GM21737 (cell line): ENCODE results near the gene CD93.

Experiments used
- ATAC-seq: cut with Tn5 transposase; IDR thresholded peaks from one replicate; pipeline ENCODE4 v1.9.1; 2021; ENCODE audit warnings: mild to moderate bottlenecking, moderate library complexity; ENCODE audit not compliant: unreplicated experiment

The CD93 gene

GRCh38 chr20:23039136-23039875 lies 46.8 kb downstream of the CD93 start:
- ATAC-seq = no peak

DNA sequence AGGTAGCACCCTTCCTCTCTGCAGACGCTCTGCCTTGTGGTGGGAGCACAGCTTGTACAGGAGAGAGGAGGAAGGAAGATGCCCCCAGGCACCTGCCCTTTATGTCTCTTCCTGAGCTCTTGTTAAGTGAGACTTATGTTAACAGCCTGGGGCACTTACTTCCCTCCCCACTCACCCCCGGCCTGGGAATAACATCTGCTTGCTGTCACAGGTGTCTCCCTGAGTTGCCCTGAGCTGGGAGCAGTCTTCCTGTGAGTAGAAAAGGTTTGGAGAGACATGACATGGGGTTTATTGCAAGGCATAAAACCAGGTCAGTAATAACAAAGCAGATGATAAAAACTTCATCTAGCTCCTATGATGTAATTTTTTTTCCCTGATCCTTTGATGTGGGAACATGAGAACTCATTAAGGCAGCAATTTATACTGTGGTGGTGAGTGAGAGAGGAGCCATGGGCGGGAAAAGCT lies 49.1 kb downstream of the CD93 start:
- no peak for ATAC-seq

DNA sequence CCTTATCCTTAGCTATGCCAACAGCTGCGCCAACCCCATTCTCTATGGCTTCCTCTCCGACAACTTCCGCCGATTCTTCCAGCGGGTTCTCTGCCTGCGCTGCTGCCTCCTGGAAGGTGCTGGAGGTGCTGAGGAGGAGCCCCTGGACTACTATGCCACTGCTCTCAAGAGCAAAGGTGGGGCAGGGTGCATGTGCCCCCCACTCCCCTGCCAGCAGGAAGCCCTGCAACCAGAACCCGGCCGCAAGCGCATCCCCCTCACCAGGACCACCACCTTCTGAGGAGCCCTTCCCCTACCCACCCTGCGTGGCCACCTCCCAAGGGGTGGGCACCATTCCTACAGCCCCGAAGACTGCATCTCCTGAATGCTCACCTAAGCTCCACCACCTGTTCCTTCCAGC lies 49.8 kb downstream of the CD93 start:
- ATAC-seq = no peak

- ATAC-seq = no peak
These were observed 50.4 kb downstream of the CD93 start for GRCh38 chr20:23035731-23036130.

DNA sequence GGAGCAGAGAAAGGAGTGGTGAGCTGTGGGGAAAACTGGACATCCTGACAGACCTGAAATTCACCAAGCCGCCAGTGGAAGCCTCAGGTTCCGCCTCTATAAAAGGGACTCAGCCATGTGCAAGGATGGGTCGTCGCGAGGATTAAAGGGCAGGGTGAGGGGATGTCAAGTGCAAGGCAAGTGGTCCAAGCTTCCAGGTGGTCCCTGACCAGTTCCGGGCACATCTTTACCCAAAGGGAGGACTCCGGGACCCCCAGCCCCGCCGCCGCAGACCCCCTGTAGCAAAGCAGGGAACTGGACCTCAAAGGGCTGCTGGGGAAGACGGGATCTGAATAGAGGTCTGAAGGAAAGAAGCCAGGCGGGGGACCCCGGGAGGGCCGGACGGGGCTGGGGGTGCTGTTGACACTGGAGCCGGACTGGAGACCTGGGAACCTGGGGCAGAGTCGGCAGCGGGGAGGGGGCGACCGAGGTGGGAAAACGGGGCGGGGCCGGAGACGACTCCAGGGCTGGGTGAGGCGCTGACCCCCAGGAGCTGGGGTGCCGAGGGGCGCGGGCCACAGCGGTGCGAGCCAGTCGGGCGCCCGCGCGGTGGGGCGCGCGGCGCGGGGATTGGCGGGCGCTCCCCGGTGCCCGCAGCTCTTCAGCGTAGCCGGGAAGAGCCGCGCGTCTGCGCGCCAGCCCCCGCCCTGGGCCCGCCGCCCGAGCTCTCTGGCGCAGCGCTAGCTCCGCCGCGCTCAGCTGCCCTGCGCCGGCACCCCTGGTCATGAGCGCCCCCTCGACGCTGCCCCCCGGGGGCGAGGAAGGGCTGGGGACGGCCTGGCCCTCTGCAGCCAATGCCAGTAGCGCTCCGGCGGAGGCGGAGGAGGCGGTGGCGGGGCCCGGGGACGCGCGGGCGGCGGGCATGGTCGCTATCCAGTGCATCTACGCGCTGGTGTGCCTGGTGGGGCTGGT lies 51.1 kb downstream of the CD93 start, which contains the start of gene SSTR4:
SSTR4 (plus strand) TSS at position 592 of the 951 bp plus-strand sequence; CDS start at position 764, 172 bp downstream.
- ATAC-seq = no peak

DNA sequence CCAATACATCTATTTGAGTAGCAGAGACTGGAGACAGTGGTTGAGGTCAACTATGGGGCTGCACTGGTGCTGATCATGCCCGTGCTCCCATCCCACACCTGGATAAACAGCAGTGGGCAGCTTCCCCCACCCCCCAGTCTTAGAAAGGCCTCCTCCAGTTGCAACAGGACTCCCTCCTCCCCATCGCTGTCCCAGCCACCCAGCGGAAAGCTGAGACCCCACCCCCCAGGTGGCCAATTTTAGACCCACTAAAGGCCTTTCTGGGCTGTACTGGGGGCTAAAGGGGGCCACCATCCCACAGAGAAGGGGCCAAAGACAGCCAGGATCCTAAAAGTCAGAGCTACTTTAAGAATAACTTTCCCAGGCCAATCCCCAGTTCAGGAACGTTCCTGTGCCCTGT lies 52.2 kb downstream of the CD93 start:
- no peak for ATAC-seq

- ATAC-seq = no peak
These were observed 53.4 kb downstream of the CD93 start for GRCh38 chr20:23032750-23033078.

DNA sequence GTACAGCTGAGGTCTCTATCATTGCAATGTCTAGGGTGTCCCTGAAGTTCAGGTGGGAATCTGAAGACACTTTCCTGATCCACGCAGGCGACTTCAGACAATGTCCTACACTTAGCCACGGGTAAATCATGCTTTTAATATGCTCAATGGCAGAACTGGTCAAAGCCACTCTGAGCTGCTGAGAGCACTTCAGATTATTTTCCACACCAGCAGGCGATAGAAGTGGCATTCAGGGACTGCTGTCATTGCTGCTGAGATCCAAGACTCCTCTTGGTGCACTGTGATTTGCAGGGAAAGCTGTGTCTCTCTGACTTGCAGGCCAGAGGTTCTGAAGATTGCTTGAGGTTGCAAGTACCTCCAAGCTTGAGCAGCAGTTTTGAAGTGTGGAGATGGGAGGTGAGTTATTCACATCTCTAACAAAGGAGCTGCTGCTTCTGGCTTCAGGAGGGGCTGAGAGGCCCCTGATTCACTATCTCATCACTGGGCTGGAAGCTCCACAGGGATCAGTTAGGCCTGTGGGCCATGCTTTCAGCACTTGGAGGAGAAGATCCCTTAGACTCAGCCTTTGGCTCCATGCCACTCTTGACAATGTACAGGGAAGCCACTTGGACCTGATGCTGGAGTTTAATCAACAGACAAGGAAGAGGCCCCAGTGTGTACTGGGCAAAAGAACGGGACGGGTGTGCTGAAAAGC lies 53.9 kb downstream of the CD93 start:
- no peak for ATAC-seq

DNA sequence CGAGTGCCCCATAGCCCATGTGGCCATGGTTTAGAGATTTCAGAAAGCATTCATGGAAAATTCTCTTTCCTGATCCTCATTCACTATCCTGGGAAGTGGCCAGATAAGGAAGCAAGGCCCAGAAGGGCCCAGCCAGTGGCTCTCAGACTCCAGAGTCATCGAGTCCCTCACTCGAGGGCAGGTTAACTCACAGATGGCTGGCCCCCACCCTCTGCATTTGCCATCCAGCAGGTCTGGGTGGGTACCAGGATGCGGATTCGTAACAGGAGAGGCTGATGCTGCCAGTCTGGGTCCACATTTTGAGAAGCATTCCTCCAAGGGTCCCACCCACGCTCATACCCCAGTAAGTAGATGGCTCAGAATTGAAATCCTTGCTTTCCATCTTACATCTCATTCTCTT lies 54.8 kb downstream of the CD93 start:
- no peak for ATAC-seq
